H1 (cell line): Measurements from ENCODE around the gene PFKP. TPM values are rescaled to one million over a fixed set of nuclear protein-coding genes. Genes with fewer than 3 reads are reported as not detected.

ENCODE experiments used
- CTCF ChIA-PET: fragments of 300-600 bp; sonication (Branson Sonifier 250); formaldehyde crosslinking; loops from one replicate; lab custom pipeline; 2021; ENCODE audit not compliant: partially characterized antibody; lab: Charles Lee
- POLR2A ChIA-PET: fragments of 300-600 bp; sonication (Branson Sonifier 250); formaldehyde crosslinking; loops from one replicate; lab custom pipeline; 2021; ENCODE audit warnings: inconsistent platforms; ENCODE audit not compliant: partially characterized antibody; lab: Charles Lee
- DNase-seq, 2 experiments: peaks; one replicate each; pipeline versions ENCODE4 v3.0.0 to v3.0.0-alpha.2; 2010 to 2022; ENCODE audit warnings: low spot score in 2 of 2, low read depth in 1 of 2, mixed read lengths in 1 of 2
- FAIRE-seq: peaks from 2 replicates; lab custom pipeline; 2011; peaks lifted over from hg19 to GRCh38; lab: Jason Lieb, UNC
- H2AFZ ChIP-seq: 2 replicates; pipeline ENCODE4 v1.8.1; 2012; ENCODE audit warnings: low read length, inconsistent platforms
- H2AK5ac ChIP-seq: 2 replicates; pipeline ENCODE4 v1.6.1; 2013; ENCODE audit warnings: low read depth, low read length
- H2BK120ac ChIP-seq: replicated peaks from 2 replicates; pipeline ENCODE3; 2013; ENCODE audit warnings: low read depth, low read length, inconsistent platforms
- H2BK12ac ChIP-seq: 2 replicates; pipeline ENCODE4 v1.6.1; 2013; ENCODE audit warnings: low read depth, low read length
- H2BK15ac ChIP-seq: 2 replicates; pipeline ENCODE4 v1.6.1; 2013; ENCODE audit warnings: low read length
- H2BK20ac ChIP-seq: 2 replicates; pipeline ENCODE4 v1.6.1; 2013; ENCODE audit warnings: low read length
- H2BK5ac ChIP-seq: 2 replicates; pipeline ENCODE4 v1.6.1; 2013; ENCODE audit warnings: low read depth, low read length
- H3K14ac ChIP-seq: 2 replicates; pipeline ENCODE4 v1.6.1; 2013; ENCODE audit warnings: inconsistent platforms; ENCODE audit not compliant: insufficient read length
- H3K18ac ChIP-seq: 2 replicates; pipeline ENCODE4 v1.6.1; 2013; ENCODE audit warnings: low read length; ENCODE audit errors: extremely low read depth
- H3K23ac ChIP-seq: 2 replicates; pipeline ENCODE4 v1.6.1; 2013; ENCODE audit warnings: inconsistent platforms; ENCODE audit not compliant: insufficient read length
- H3K23me2 ChIP-seq: 2 replicates; pipeline ENCODE4 v1.6.1; 2013; ENCODE audit warnings: low read depth, low read length
- H3K27ac ChIP-seq: 2 replicates; pipeline ENCODE4 v1.6.1; 2011; ENCODE audit warnings: low read depth, low read length, inconsistent platforms
- H3K27me3 ChIP-seq, 4 experiments: replicated peaks in 1 of 4; 1 replicate in 1 of 4; 2 replicates in 3 of 4; pipeline versions ENCODE4 v1.6.1 to v1.8.1; 2011 to 2013; ENCODE audit warnings: low read length in 3 of 4, mild to moderate bottlenecking in 3 of 4, inconsistent platforms in 2 of 4, mixed read lengths in 2 of 4, moderate library complexity in 1 of 4; ENCODE audit not compliant: control insufficient read depth in 3 of 4, insufficient read depth in 3 of 4; ENCODE audit errors: extremely low read depth in 1 of 4
- H3K36me3 ChIP-seq, 4 experiments: 2 replicates each; pipeline versions ENCODE4 v1.6.1 to v1.8.1; 2011 to 2013; ENCODE audit warnings: mild to moderate bottlenecking in 4 of 4, low read length in 3 of 4, moderate library complexity in 2 of 4, control low read depth in 1 of 4, inconsistent platforms in 1 of 4; ENCODE audit not compliant: insufficient read depth in 4 of 4, control insufficient read depth in 2 of 4
- H3K4ac ChIP-seq: replicated peaks from 2 replicates; pipeline ENCODE3; 2013; ENCODE audit warnings: low read length, low read depth, mixed read lengths, inconsistent platforms; ENCODE audit not compliant: insufficient read length
- H3K4me1 ChIP-seq, 4 experiments: replicated peaks in 1 of 4; 1 replicate in 1 of 4; 2 replicates in 3 of 4; pipeline versions ENCODE4 v1.6.1 to v1.8.1; 2011 to 2013; ENCODE audit warnings: low read length in 3 of 4, inconsistent platforms in 2 of 4, mixed read lengths in 1 of 4; ENCODE audit not compliant: insufficient read depth in 4 of 4, control insufficient read depth in 3 of 4
- H3K4me2 ChIP-seq, 2 experiments: 2 replicates each; pipeline versions ENCODE4 v1.6.1 to v1.8.1; 2011 to 2013; ENCODE audit warnings: low read depth in 2 of 2, low read length in 2 of 2, control low read depth in 1 of 2, inconsistent platforms in 1 of 2, mild to moderate bottlenecking in 1 of 2; ENCODE audit not compliant: insufficient read depth in 1 of 2
- H3K4me3 ChIP-seq, 4 experiments: fragments of 200-600, 300-600 bp in 1 of 4; sonication (generic), shearing (Covaris generic), sonication (Bioruptor Twin) in 1 of 4; 2 replicates each; pipeline versions ENCODE4 v1.5.1 to v1.8.1; 2011 to 2016; ENCODE audit warnings: low read length in 4 of 4, low read depth in 3 of 4, control low read depth in 2 of 4, inconsistent platforms in 2 of 4, mild to moderate bottlenecking in 2 of 4, mixed read lengths in 1 of 4, moderate library complexity in 1 of 4; ENCODE audit not compliant: insufficient read depth in 2 of 4; ENCODE audit errors: extremely low read depth in 1 of 4
- H3K56ac ChIP-seq: replicated peaks from 2 replicates; pipeline ENCODE3; 2013; ENCODE audit warnings: low read depth, mild to moderate bottlenecking, mixed read lengths, low read length, inconsistent platforms; ENCODE audit not compliant: insufficient read length
- H3K79me1 ChIP-seq: 2 replicates; pipeline ENCODE4 v1.6.1; 2013; ENCODE audit warnings: low read depth, low read length, control low read depth
- H3K79me2 ChIP-seq, 2 experiments: 2 replicates each; pipeline versions ENCODE4 v1.6.1 to v1.8.1; 2012 to 2013; ENCODE audit warnings: low read length in 2 of 2, mild to moderate bottlenecking in 2 of 2, inconsistent platforms in 1 of 2; ENCODE audit not compliant: insufficient read depth in 2 of 2, control insufficient read depth in 1 of 2
- H3K9ac ChIP-seq, 4 experiments: replicated peaks in 1 of 4; 1 replicate in 1 of 4; 2 replicates in 3 of 4; pipeline versions ENCODE4 v1.6.1 to v1.8.1; 2011 to 2013; ENCODE audit warnings: low read depth in 3 of 4, low read length in 3 of 4, control low read depth in 2 of 4, mild to moderate bottlenecking in 2 of 4, moderate library complexity in 2 of 4, inconsistent platforms in 1 of 4; ENCODE audit errors: extremely low read depth in 1 of 4
- H3K9me3 ChIP-seq, 2 experiments: 2 replicates each; pipeline versions ENCODE4 v1.6.1 to v1.8.1; 2012 to 2013; ENCODE audit warnings: mild to moderate bottlenecking in 2 of 2, moderate library complexity in 2 of 2, control low read depth in 1 of 2, inconsistent platforms in 1 of 2, low read depth in 1 of 2, low read length in 1 of 2, mixed read lengths in 1 of 2; ENCODE audit not compliant: insufficient read depth in 2 of 2
- H4K20me1 ChIP-seq, 2 experiments: replicated peaks in 1 of 2; 2 replicates each; pipeline versions ENCODE3 to v1.8.1; 2011 to 2013; ENCODE audit warnings: inconsistent platforms in 2 of 2, low read length in 2 of 2, mild to moderate bottlenecking in 1 of 2; ENCODE audit not compliant: insufficient read depth in 2 of 2, control insufficient read depth in 1 of 2
- H4K5ac ChIP-seq: 2 replicates; pipeline ENCODE4 v1.6.1; 2013; ENCODE audit warnings: low read length, low read depth, mixed read lengths, inconsistent platforms; ENCODE audit not compliant: insufficient read length
- H4K8ac ChIP-seq: 2 replicates; pipeline ENCODE4 v1.8.0; 2013; ENCODE audit warnings: mild to moderate bottlenecking, moderate library complexity, low read length, inconsistent platforms; ENCODE audit not compliant: insufficient read depth; ENCODE audit errors: extremely low read depth
- H4K91ac ChIP-seq: replicated peaks from 2 replicates; pipeline ENCODE3; 2013; ENCODE audit warnings: low read length, mixed read lengths, inconsistent platforms; ENCODE audit not compliant: insufficient read length
- CEBPB ChIP-seq: IDR thresholded peaks from 2 replicates; pipeline ENCODE4 v1.6.1; 2012; ENCODE audit warnings: low read depth, low read length
- CHD2 ChIP-seq: IDR thresholded peaks from 2 replicates; pipeline ENCODE4 v1.6.1; 2012; ENCODE audit warnings: low read length, improper control_type of control experiment
- CTCF ChIP-seq, 3 experiments: IDR thresholded peaks; 1 replicate in 2 of 3; 2 replicates in 1 of 3; pipeline versions ENCODE4 v1.5.1 to v1.6.1; 2011; ENCODE audit warnings: low read length in 3 of 3, mild to moderate bottlenecking in 3 of 3, inconsistent platforms in 2 of 3, low read depth in 1 of 3, moderate library complexity in 1 of 3; ENCODE audit not compliant: insufficient read depth in 1 of 3; ENCODE audit errors: control extremely low read depth in 1 of 3
- E2F6 ChIP-seq: IDR thresholded peaks from 2 replicates; pipeline ENCODE4 v1.6.1; 2012; ENCODE audit warnings: inconsistent platforms
- EGR1 ChIP-seq: IDR thresholded peaks from 2 replicates; pipeline ENCODE4 v1.6.1; 2011; ENCODE audit warnings: low read depth, low read length, borderline replicate concordance
- JUN ChIP-seq: IDR thresholded peaks from 2 replicates; pipeline ENCODE4 v1.6.1; 2011; ENCODE audit warnings: low read depth, mild to moderate bottlenecking, improper control_type of control experiment, low read length
- KDM5A ChIP-seq: fragments of 200-600 bp; IDR thresholded peaks from 2 replicates; pipeline ENCODE4 v1.7.1; 2012; ENCODE audit warnings: mild to moderate bottlenecking, low read length, inconsistent platforms, mixed read lengths
- RBBP5 ChIP-seq: IDR thresholded peaks from 2 replicates; pipeline ENCODE4 v1.7.1; 2012; ENCODE audit warnings: low read depth, mild to moderate bottlenecking, inconsistent platforms, low read length, moderate library complexity, borderline replicate concordance
- SIRT6 ChIP-seq: IDR thresholded peaks from one replicate; pipeline ENCODE4 v1.7.1; 2012; ENCODE audit warnings: low read length, inconsistent platforms
- SP1 ChIP-seq: IDR thresholded peaks from 2 replicates; pipeline ENCODE4 v1.6.1; 2011; ENCODE audit warnings: low read depth, low read length
- TAF1 ChIP-seq: IDR thresholded peaks from 2 replicates; pipeline ENCODE4 v1.6.1; 2011; ENCODE audit warnings: mild to moderate bottlenecking, low read depth, low read length
- TCF12 ChIP-seq: IDR thresholded peaks from 2 replicates; pipeline ENCODE4 v1.6.1; 2011; ENCODE audit warnings: low read depth, mild to moderate bottlenecking, low read length
- WGBS, 2 experiments: shearing (Covaris generic) in 1 of 2; methylation state at CpG; one replicate each; pipeline versions ENCODE4 v1.1.6 to v1.1.7; 2013 to 2015; ENCODE audit warnings: low lambda C conversion rate in 2 of 2, mixed read lengths in 2 of 2, inconsistent platforms in 1 of 2, low coverage in 1 of 2, missing lambda C conversion rate in 1 of 2; ENCODE audit not compliant: insufficient replicate concordance in 2 of 2, insufficient coverage in 1 of 2, insufficient read length in 1 of 2; ENCODE audit errors: extremely low coverage in 1 of 2, missing lambda C conversion rate in 1 of 2; 5-methylcytosine and 5-hydroxymethylcytosine counted together
- polyA plus RNA-seq, 7 experiments: library from polyadenylated mRNA; depleted of rRNA in 3 of 7; stranded (reverse) in 5 of 7; unstranded in 2 of 7; fragments of >200 nt in 5 of 7; fragments of 200-250 nt in 2 of 7; gene quantifications; 1 replicate in 5 of 7; 2 replicates in 1 of 7; 4 replicates in 1 of 7; pipeline versions ENCODE4 v1.2.1 to v1.2.3, GENCODE V29; 2011 to 2013; ENCODE audit warnings: missing spikeins in 2 of 7, mixed read lengths in 2 of 7
- total RNA-seq: library from RNA; stranded (reverse); fragmentation: NEBNext Ultra II Directional; extraction: Animal tissue kit (Norgen Biotek cat#: 25700); gene quantifications from 2 replicates; pipeline ENCODE4 v1.2.1, GENCODE V29; 2021

Gene PFKP
- total and polyA plus RNA-seq, 2 of the 8 experiments (the other 6 are each of a cell fraction or from before 2014, with no cell fraction given): 51.2 to 128 TPM

GRCh38 chr10:3051692-3052091 is 15.7 kb upstream of the PFKP start:
- Histone ChIP-seq H3K56ac (no peak overlapping the region), H3K4ac (no peak overlapping the region), H3K79me1 (no peaks in the 10 kb centered on the region), H3K4me1 (peaks cover 0 to 6% (median 4%) of the 10 kb centered on the region in 4 experiments; a peak in 6 of 7 replicates), H3K79me2 (no peaks in the 10 kb centered on the region), H3K4me3 (no peak overlapping the region), H3K23me2 (no peaks in the 10 kb centered on the region; the same call in 1 of the 2 replicates), H3K4me2 (no peak overlapping the region), H3K9me3 (peaks cover 0 to 3% of the 10 kb centered on the region in 2 experiments; a peak in 1 of 4 replicates), H4K91ac (no peak overlapping the region), H3K18ac (no peak overlapping the region), H3K9ac (no peak overlapping the region), H2BK15ac (no peak overlapping the region), H3K27ac (no peak overlapping the region), H3K27me3 (peaks cover 0 to 2% (median 0%) of the 10 kb centered on the region in 4 experiments; a peak in 1 of 7 replicates), H2BK20ac (no peak overlapping the region), H3K14ac (no peak overlapping the region), H2BK12ac (no peak overlapping the region), H3K36me3 (no peaks in the 10 kb centered on the region), H4K8ac (no peak overlapping the region), H2AFZ (no peak overlapping the region), H4K20me1 (no peaks in the 10 kb centered on the region), H2BK5ac (no peak overlapping the region), H2AK5ac (no peak overlapping the region), H2BK120ac (no peak overlapping the region), H4K5ac (no peak overlapping the region), H3K23ac (no peak overlapping the region)
- ChIA-PET CTCF (interaction anchor here (0.8 kb wide), 1 partner anchor 126 kb away, joined by 3 read pairs; no protein-coding TSS in a partner anchor), POLR2A (no interaction called here)
- DNase-seq (no peak), FAIRE-seq (no peak)
- WGBS, 2 experiments: 85% methylated on average over 5 of the region's 5 CpGs; no CpG with 5 or more reads in 1 of the 2 experiments
- TF ChIP-seq EGR1 (no peak), SP1 (no peak), TCF12 (no peak), JUN (no peak), CTCF (IDR thresholded peaks at IDR 0.05; ENCODE audit: control extremely low read depth in 1 of 3, insufficient read depth in 1 of 3, low read depth in 1 of 3, low read length in 3 of 3) (no peak), CHD2 (no peak), RBBP5 (no peak), SIRT6 (no peak), CEBPB (no peak), E2F6 (no peak), KDM5A (no peak), TAF1 (no peak)
